ENCODE measurements around the gene TNFRSF1A. TPM values are rescaled to one million over a fixed set of nuclear protein-coding genes. Genes with fewer than 3 reads are reported as not detected.

TNFRSF1A gene
- total RNA-seq, 4 donors from 2014 or later: 229 to 317 (median 258) TPM

GRCh38 chr12:6351622-6352021, 9.7 kb upstream of the TNFRSF1A start:
- 78 to 100% methylated on average over 1 to 5 of the region's 5 CpGs for WGBS, 2 donors (ENCODE audit: low coverage in 1 of 2)
- TF ChIP-seq EP300 (IDR thresholded peaks at IDR 0.05; ENCODE audit: low read depth): no peak
- no peak for TF ChIP-seq CTCF (IDR thresholded peaks at IDR 0.05)
- no peak for TF ChIP-seq POLR2A (IDR thresholded peaks at IDR 0.05)
- no peak for TF ChIP-seq POLR2AphosphoS5 (IDR thresholded peaks at IDR 0.05)
- H3K27me3 ChIP-seq: no peaks in the 10 kb centered on the region
- H3K36me3 ChIP-seq: no peaks in the 10 kb centered on the region
- H3K27ac ChIP-seq: peak overlapping the region in 2 of 4 donors; percentile 54 to 72
- no peaks in the 10 kb centered on the region for H3K9me3 ChIP-seq
- H3K4me3 ChIP-seq: no peak overlapping the region
- in situ Hi-C loops (cut with MboI; ENCODE audit: low pct_ligation_motif_present in 1 of 4, low pct_unique_long_range_greater_than_20kb in 1 of 4, low sequenced_read_pairs in 3 of 4) (no loop called here), intact Hi-C loops (cut with DNase I; ENCODE audit: low total_unique reads) (no loop called here)
- peaks cover 0 to 16% (median 0%) of the 10 kb centered on the region in 4 donors for H3K4me1 ChIP-seq
- no peak for DNase-seq

- no peak overlapping the region for H3K4me3 ChIP-seq
- H3K9me3 ChIP-seq: no peaks in the 10 kb centered on the region
- 60 to 74% methylated on average over 3 to 18 of the region's 19 CpGs for WGBS, 2 donors (ENCODE audit: low coverage in 1 of 2)
- TF ChIP-seq CTCF (IDR thresholded peaks at IDR 0.05) (no peak), POLR2AphosphoS5 (IDR thresholded peaks at IDR 0.05) (peak in 2 of 3 donors; percentile 25 to 40)
- peaks cover 4 to 35% (median 17%) of the 10 kb centered on the region in 4 donors for H3K4me1 ChIP-seq
- no peaks in the 10 kb centered on the region for H3K27me3 ChIP-seq
- in situ Hi-C loops (cut with MboI; ENCODE audit: low pct_ligation_motif_present in 1 of 4, low pct_unique_long_range_greater_than_20kb in 1 of 4, low sequenced_read_pairs in 3 of 4): loop anchor here in 2 of 4 donors (25.0 kb wide), 2 partner anchors 115 to 190 kb away; partner anchors contain the start of genes TAPBPL (in 2 of the 2), VAMP1 (in 2 of the 2) and GAPDH (in 1 of the 2)
- H3K27ac ChIP-seq: peak overlapping the region; percentile 63 to 98 (median 69)
- DNase-seq: no peak
- intact Hi-C loops (cut with DNase I; ENCODE audit: low total_unique reads): no loop called here
- no peaks in the 10 kb centered on the region for H3K36me3 ChIP-seq
These were observed 5.8 kb upstream of the TNFRSF1A start for GRCh38 chr12:6347367-6348338.

GRCh38 chr12:6346942-6347341, 5.1 kb upstream of the TNFRSF1A start:
- no peaks in the 10 kb centered on the region for H3K36me3 ChIP-seq
- H3K27ac ChIP-seq: peak overlapping the region; percentile 63 to 98 (median 69)
- no peaks in the 10 kb centered on the region for H3K9me3 ChIP-seq
- H3K4me1 ChIP-seq: peaks cover 9 to 42% (median 24%) of the 10 kb centered on the region in 4 donors
- TF ChIP-seq POLR2AphosphoS5 (IDR thresholded peaks at IDR 0.05) (no peak), POLR2A (IDR thresholded peaks at IDR 0.05) (no peak), EP300 (IDR thresholded peaks at IDR 0.05; ENCODE audit: low read depth) (no peak), CTCF (IDR thresholded peaks at IDR 0.05) (no peak)
- in situ Hi-C loops (cut with MboI; ENCODE audit: low pct_ligation_motif_present in 1 of 4, low pct_unique_long_range_greater_than_20kb in 1 of 4, low sequenced_read_pairs in 3 of 4) (loop anchor here in 2 of 4 donors (25.0 kb wide), 2 partner anchors 115 to 190 kb away; partner anchors contain the start of genes TAPBPL (in 2 of the 2), VAMP1 (in 2 of the 2) and GAPDH (in 1 of the 2)), intact Hi-C loops (cut with DNase I; ENCODE audit: low total_unique reads) (no loop called here)
- H3K4me3 ChIP-seq: no peak overlapping the region
- WGBS, 2 donors (ENCODE audit: low coverage in 1 of 2): 81 to 86% methylated on average over 3 to 8 of the region's 8 CpGs
- no peak for DNase-seq
- no peaks in the 10 kb centered on the region for H3K27me3 ChIP-seq

GRCh38 chr12:6346235-6346832, 4.5 kb upstream of the TNFRSF1A start:
- H3K4me1 ChIP-seq: peaks cover 9 to 42% (median 24%) of the 10 kb centered on the region in 4 donors
- H3K9me3 ChIP-seq: no peaks in the 10 kb centered on the region
- TF ChIP-seq EP300 (IDR thresholded peaks at IDR 0.05; ENCODE audit: low read depth) (no peak), POLR2AphosphoS5 (IDR thresholded peaks at IDR 0.05) (no peak), POLR2A (IDR thresholded peaks at IDR 0.05) (no peak), CTCF (IDR thresholded peaks at IDR 0.05) (no peak)
- intact Hi-C loops (cut with DNase I; ENCODE audit: low total_unique reads): no loop called here
- no peak overlapping the region for H3K4me3 ChIP-seq
- in situ Hi-C loops (cut with MboI; ENCODE audit: low pct_ligation_motif_present in 1 of 4, low pct_unique_long_range_greater_than_20kb in 1 of 4, low sequenced_read_pairs in 3 of 4): loop anchor here in 2 of 4 donors (25.0 kb wide), 2 partner anchors 116 to 191 kb away; partner anchors contain the start of genes TAPBPL (in 2 of the 2), VAMP1 (in 2 of the 2) and GAPDH (in 1 of the 2)
- 85% methylated on average over 5 of the region's 5 CpGs; no CpG with 5 or more reads in 1 of the 2 donors for WGBS, 2 donors (ENCODE audit: low coverage in 1 of 2)
- H3K27me3 ChIP-seq: no peaks in the 10 kb centered on the region
- peak overlapping the region; percentile 61 to 98 (median 69) for H3K27ac ChIP-seq
- no peaks in the 10 kb centered on the region for H3K36me3 ChIP-seq
- DNase-seq: no peak

Measured in transverse colon (tissue), 4 donors.